Activated CD8-positive, alpha-beta memory T cell treated with anti-CD3 and anti-CD28 coated beads for 1 hour (primary cell): ENCODE data around the gene IFNA14.
"Not testable (repeated sequence)": the region's sequence is repeated elsewhere in the genome, so short reads cannot be mapped to it uniquely, and the experiment has no call there.

ENCODE experiments used
- DNase-seq, 2 donors: peaks; one replicate each; pipeline ENCODE4 v3.0.0-alpha.2; 2020; ENCODE audit warnings: low read depth in 1 of 2; ENCODE audit errors: extremely low read depth in 1 of 2

IFNA14 gene

DNA sequence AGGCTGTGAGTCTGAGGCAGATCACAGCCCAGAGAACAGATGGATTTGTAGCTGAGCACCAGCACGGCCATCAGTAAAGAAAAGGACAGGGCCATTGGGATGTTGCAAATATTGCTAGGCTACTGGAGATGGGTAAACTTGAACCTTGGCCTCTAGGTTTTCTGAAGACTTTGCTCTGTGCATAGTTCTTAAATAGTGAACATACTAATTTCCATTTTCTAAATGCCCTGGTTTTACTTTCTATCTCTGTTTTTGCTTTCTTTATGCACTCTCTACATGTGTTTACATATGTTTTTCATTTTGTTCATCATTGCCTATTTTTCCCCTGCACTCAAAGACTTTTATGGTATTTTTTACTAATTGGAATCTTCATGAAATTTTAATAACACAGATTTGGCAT, 22.6 kb downstream of the IFNA14 start, which contains the start of gene IFNA16:
IFNA16 (minus strand) TSS at position 101 of the 400 bp plus-strand sequence; CDS start at position 95, 6 bp downstream.
- not testable (repeated sequence) for DNase-seq

DNA sequence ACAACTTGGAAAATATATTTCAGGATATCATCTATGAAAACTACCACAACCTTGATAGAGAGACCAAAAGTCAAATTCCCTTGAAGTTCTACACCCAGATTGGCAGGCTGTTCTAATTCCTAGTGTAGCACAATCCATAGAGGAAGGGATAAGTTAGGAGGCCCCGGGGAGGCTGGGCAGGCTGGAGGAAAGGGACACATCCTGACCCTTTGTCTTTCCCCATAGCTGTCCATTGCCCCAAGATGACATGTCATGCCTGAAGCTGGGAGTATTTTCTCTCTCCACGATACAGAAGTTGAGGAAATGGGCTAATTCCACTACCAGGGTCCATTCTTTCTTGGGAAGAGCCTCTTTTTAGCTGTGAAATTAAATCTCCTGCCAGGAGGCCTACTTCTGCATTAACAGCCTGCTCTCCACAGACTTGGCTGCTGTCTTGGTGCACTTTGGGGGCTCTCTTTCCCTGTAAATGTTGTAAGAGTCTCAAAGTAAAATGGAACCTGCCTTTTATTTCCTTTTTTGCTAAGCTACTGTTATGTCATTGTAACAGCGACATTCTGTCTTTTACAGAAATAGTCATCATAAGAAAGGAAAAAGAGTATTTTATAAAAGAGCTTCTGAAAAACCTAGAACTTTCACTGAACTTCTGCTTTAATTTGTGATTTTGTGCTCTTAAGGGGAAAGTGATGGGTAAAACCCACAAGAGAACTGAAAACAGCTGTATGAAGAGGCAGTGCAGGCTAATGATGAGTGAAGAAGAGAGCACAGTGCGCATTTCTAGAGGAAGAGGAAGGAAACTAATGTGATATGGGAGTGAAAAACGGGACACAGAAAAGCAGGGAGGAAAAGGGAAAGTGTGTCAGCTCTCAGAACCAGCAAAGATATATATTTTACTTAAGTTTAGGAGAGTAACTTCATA, 26.1 kb downstream of the IFNA14 start:
- not testable (repeated sequence) for DNase-seq

DNA sequence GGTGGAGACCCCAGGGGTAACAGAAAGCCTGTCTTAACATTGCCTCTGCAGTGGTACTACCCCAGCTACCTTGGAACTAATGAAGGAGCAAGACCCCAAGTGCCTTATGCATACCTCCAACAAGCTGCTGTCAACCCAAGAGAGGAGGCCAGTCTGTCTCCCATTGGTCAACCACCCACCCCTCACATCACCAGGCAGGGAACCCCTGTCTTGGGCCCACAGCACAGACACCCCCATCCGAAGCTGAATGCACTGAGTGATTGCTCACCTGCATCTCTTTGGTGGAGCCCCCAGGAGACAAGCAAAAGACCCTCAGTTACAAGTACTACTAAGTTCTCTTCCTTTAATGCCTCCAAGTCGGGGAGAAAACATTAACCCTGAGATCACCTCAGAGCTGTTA, 27.6 kb downstream of the IFNA14 start:
- DNase-seq, result not testable (repeated sequence)

DNA sequence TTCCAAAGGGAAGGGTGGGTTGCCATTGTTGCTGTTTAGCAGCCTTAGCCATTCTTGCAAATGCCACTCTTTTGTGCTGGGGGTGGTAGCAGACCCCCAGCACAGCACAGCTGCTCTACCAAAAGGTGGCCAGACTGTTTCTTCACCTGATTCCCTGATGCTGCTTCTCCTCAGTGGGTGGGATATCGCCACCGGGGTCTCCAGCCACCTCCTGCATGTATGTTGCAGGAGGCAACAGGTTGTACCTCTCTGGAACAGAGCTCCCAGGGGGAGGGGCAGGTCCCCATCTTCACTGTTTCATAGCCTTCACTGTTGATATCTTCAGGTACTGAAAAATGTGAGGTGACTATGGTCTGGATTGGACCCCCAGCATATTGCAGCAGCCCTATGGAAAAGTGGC, 29.0 kb downstream of the IFNA14 start:
- not testable (repeated sequence) for DNase-seq

DNA sequence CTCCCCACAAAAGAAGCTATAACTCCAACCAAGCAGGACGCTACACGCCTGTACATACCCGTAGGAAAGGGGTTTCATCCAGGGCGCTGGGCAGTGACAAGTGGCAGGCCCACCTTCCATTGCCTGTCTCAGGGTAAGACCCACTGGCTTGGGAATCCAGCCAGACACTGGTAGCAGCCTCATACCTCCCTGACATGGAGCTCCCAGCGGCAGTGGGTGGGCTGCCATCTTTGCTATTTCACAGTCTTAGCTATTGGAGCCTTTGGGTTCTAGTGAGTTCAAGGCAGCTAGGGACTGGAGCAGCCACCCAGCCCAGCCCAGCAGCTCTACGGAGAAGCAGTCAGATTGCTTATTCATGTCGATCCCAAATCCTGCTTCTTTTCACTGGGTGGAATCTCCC, 29.5 kb downstream of the IFNA14 start:
- DNase-seq, result no peak

DNA sequence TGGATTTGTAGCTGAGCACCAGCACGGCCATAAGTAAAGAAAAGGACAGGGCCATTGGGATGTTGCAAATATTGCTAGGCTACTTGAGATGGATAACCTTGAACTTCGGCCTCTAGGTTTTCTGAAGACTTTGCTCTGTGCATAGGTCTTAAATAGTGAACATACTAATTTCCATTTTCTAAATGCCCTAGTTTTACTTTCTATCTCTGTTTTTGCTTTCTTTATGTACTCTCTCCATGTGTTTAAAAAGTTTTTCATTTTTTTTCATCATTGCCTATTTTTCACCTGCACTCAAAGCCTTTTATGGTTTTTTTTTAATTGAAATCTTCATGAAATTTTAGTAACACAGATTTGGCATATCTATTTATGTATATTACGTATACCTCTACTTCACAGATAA, 32.8 kb downstream of the IFNA14 start, which contains the start of gene IFNA10:
IFNA10 (minus strand) TSS at position 101 of the 400 bp plus-strand sequence; CDS start at position 55, 46 bp downstream.
- not testable (repeated sequence) for DNase-seq

DNA sequence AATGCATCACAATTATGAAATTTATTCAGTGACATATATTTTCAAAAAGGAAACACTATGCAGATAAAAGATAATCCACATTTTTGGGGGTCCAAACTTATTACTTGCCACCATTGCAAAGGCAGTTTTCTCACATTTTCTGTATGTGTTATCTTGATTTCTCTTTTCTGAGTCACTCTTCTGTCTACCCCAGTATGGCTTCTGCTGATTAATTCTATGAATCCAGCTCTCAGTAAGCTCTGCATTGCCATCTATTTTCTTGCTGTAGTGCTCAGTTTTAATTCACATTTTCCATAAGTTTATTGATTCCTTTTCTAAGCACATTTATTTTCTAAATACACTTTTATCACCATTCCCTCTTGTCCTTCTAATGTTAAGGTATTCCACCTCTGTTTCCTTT, 34.6 kb downstream of the IFNA14 start:
- no peak for DNase-seq

DNA sequence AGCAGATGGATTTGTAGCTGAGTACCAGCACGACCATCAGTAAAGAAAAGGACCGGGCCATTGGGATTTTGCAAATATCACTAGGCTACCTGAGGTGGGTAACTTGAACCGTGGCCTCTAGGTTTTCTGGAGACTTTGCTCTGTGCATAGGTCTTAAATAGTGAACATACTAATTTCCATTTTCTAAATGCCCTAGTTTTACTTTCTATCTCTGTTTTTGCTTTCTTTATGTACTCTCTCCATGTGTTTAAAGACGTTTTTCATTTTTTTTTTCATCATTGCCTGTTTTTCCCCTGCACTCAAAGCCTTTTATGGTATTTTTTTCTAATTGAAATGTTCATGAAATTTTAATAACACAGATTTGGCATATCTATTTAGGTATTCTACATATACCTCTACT, 37.7 kb downstream of the IFNA14 start, which contains the start of gene IFNA7:
IFNA7 (minus strand) TSS at position 101 of the 400 bp plus-strand sequence; CDS start at position 61, 40 bp downstream.
- DNase-seq, result not testable (repeated sequence)

DNA sequence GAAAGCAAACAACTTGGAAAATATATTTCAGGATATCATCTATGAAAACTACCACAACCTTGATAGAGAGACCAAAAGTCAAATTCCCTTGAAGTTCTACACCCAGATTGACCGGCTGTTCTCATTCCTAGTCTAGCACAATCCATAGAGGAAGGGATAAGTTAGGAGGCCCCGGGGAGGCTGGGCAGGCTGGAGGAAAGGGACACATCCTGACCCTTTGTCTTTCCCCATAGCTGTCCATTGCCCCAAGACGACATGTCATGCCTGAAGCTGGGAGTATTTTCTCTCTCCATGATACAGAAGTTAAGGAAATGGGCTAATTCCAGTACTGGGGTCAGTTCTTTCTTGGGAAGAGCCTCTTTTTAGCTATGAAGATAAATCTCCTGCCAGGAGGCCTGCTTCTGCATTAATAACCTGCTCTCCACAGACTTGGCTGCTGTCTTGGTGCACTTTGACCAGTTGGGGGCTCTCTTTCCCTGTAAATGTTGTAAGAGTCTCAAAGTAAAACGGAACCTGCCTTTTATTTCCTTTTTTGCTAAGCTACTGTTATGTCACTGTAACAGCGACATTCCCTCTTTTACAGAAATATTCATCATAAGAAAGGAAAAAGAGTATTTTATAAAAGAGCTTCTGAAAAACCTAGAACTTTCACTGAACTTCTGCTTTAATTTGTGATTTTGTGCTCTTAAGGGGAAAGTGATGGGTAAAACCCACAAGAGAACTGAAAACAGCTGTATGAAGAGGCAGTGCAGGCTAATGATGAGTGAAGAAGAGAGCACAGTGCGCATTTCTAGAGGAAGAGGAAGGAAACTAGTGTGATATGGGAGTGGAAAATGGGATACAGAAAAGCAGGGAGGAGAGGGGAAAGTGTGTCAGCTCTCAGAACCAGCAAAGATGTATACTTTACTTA, 44.7 kb downstream of the IFNA14 start:
- not testable (repeated sequence) for DNase-seq
